NCI-H1694 treated with DMSO at 0.1 percent for 48 hours (cell line): ENCODE measurements around the gene SYNGR4.
"Not testable (repeated sequence)": the region's sequence is repeated elsewhere in the genome, so short reads cannot be mapped to it uniquely, and the experiment has no call there.

Experiments
- DNase-seq: peaks from one replicate; lab custom pipeline; 2025; lab: John Stamatoyannopoulos, UW

The SYNGR4 gene

DNA sequence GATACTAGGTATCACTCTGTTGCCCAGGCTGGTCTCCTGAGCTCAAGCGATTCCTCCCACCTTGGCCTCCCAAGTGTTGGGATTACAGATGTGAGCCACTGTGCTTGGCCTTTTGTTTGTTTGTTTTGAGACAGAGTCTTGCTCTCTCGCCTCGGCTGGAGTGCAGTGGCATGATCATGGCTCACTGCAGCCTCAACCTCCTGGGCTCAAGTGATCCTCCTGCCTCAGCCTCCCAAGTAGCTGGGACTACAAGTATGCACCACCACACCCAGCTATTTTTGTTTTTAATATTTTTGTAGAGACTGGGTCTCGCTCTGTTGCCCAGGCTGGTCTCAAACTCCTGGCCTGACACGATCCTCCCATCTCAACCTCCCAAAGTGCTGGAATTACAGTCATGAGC, 7.6 kb downstream of the SYNGR4 start:
- not testable (repeated sequence) for DNase-seq

GRCh38 chr19:48372904-48373303, 8.7 kb downstream of the SYNGR4 start:
- peak; percentile 96 for DNase-seq

DNA sequence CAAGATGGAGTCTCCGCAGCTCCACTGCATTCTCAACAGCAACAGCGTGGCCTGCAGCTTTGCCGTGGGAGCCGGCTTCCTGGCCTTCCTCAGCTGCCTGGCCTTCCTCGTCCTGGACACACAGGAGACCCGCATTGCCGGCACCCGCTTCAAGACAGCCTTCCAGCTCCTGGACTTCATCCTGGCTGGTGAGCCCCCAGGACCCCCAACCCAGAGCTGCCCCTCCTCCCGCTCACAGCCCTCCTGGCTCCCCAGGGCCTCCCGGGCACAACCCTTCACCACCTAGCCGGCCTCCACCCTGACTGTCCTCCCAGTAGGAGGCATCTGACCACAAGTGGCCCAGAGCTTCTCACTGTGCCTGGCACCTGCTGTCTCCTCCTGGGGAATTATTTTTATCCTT, 9.4 kb downstream of the SYNGR4 start:
- DNase-seq: no peak

GRCh38 chr19:48378194-48378570, 14.0 kb downstream of the SYNGR4 start:
- no peak for DNase-seq

- no peak for DNase-seq
These were observed 14.9 kb downstream of the SYNGR4 start for GRCh38 chr19:48379058-48379457.

DNA sequence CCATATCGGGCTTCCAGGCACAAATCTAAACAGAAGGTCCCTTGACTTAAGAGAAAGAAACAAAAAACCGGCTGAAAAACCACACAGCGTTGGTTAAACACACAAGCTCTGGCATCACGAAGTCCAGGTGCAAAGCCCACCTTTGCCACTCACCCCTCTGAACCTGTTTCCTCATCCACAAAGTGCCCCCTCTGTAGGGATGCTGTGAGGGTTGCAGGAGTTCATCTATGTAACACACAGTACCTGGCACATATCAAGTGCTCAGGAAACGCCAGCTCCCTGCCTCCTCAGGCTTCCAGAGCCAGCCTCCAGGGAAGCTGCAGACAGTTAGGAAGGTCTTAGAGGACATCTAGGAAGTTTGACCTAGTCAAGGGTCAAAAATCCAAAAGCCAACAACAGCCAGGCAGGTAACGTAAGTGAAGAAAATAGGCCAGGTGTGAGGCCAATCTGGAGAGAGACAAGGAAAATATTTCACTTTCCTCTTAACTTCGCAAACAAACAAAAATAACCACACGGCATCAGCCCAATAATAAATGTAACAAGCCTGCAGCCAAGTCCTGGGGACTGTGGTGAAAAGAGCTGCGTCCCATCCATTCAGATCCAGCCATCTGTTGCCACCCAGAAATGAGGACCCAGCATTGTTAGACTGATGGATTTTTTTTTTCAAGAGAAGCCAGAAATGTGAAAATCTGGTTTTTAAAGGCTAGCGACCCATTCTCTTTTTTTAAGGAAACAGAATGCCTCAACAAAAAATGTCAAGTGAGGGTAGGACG, 17.2 kb downstream of the SYNGR4 start:
- DNase-seq: no peak

DNA sequence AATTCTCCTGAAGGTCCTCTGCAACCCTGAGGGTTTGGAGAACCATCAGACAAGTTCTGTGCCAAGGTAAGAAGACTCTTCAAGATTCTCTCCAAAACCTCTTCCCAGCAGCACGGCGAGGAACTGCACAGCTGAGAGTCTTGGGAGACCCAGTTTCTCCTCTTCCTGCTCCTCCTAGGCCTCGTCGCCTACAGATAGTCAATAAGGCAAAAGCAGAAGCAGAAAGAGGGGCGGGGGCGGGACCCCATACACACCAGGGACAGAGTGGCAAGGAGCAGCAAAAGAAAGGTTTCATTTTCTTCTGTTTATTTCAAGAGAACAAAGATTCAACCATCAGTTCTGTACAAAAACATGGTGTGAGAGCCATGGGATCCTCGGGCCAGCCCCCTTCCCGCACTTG, 18.1 kb downstream of the SYNGR4 start:
- DNase-seq: no peak

GRCh38 chr19:48385461-48386087, 21.4 kb downstream of the SYNGR4 start:
- no peak for DNase-seq

- DNase-seq: no peak
These were observed 22.8 kb downstream of the SYNGR4 start for GRCh38 chr19:48386981-48387380.

DNA sequence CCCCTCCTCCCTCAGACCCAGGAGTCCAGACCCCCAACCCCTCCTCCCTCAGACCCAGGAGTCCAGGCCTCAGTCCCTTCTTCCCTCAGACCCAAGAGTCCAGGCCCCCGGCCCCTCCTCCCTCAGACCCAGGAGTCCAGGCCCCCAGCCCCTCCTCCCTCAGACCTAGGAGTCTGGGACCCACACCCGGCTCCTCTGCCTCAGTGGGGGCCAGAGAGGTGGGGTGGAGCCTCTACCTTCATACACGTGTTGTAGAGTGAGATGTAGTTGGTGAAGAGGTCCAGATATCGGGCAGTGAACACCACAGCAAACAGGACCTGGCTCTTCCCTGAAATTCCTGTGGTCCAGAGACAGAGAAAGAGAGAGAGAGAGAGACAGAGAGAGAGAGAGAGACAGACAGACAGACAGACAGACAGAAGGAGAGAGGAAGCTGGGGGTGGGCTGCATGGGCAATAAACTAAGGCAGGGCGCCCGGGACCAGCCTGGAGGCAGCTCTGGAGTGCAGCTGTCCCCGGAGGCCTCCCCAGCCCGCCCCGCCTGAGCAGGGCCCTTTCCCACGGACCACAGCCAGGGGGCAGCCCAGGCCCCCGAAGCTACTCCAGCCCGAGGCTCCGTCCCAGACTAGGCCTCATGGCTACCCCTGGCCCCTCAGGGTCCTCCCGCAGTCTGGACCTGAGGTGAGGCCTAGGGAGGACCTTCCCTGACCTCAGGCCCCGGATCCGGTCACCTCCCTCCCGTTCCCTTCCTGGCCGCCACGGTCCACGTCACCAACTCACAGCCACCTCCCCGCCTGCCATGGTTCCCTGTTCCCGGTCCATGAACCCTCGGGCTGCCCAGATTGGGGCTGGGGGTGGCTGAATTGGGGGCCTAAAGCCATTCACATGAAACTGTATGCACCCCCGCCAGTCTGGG, 26.3 kb downstream of the SYNGR4 start:
- DNase-seq: no peak

- peak; percentile 64 for DNase-seq
These were observed 27.2 kb downstream of the SYNGR4 start, which contains the start of gene KDELR1 for GRCh38 chr19:48391100-48392005. Gene KDELR1, minus strand, starts transcription at chr19:48391551. Its CDS starts 193 bp downstream, at chr19:48391358.

GRCh38 chr19:48392006-48392344, 27.8 kb downstream of the SYNGR4 start:
- not testable (repeated sequence) for DNase-seq

DNA sequence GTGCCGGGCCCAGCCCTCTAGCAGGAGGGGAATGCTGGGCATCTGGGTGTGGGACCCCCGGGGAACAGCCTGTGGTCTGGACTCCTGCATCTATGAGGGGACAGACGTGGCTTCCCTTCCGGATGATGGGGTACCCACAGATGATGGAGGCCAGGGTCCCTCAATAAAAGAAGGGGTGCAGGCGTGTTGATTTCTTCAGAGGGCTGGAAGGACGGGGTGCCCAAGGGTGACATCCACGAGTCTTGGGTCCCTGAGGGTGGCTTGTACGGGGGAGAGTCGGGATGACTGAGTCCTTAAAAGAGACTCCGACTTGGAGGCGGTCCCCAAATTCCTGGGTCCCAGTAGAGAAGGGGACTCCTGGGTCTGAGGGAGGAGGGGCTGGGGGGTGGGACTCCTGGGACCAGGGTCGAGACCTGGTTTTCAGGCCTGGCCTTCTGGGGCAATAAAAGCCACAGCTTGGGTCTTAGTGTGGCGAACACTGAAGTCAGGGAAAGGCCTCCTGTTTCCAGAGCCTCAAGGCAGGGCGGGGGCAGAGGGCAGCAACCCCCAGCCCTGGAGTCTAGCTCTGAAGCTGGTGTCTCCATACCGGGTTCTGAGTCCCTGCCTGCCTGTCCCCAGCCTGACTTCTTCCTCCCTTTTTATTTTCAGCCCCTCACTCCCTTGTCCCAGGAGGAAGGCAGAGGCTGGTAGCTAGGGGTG, 28.8 kb downstream of the SYNGR4 start:
- no peak for DNase-seq

DNA sequence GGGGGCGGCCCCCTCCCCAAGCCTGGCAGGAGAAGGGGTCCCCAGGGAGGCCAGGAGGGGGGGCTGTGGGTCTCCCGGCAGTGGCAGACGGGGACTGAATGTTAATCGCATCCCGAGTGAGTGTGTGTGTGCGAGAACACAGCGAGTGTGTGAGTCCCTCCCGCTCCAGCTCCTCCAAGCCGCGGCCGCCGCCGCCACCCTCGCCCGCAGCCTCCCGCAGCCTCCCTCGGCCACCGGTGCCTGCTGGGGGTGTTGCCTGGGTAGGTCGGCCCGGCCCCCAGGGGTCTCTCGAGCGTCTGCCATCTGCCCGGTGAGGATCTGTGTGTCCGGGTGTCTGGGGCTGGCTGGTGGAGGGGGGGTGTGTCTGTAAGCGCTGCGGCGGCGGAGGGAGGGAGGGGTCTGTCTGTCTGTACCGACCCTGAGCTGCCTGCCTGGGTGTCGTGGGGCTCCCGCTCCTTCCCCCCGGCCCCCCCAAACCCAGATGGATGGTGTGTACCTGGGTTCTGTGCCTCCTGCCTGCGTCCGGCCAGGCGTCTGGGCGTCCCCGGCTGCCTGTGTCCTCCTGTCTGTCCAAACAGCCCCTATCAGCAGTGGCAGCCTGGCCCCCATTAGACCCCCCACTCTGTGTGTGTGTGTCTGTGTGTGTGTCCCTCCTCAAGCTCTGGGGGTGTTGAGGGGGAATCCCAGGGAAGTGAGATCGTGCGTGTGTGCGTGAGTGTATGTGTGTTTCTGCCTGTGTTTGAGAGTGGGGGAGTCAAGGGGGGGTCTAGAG, 29.6 kb downstream of the SYNGR4 start, which contains the start of gene GRIN2D:
TSS of gene GRIN2D (plus strand) at position 110 of the 772 bp plus-strand sequence. CDS start 4,725 bp downstream, outside the sequence.
- peak; percentile 39 for DNase-seq

DNA sequence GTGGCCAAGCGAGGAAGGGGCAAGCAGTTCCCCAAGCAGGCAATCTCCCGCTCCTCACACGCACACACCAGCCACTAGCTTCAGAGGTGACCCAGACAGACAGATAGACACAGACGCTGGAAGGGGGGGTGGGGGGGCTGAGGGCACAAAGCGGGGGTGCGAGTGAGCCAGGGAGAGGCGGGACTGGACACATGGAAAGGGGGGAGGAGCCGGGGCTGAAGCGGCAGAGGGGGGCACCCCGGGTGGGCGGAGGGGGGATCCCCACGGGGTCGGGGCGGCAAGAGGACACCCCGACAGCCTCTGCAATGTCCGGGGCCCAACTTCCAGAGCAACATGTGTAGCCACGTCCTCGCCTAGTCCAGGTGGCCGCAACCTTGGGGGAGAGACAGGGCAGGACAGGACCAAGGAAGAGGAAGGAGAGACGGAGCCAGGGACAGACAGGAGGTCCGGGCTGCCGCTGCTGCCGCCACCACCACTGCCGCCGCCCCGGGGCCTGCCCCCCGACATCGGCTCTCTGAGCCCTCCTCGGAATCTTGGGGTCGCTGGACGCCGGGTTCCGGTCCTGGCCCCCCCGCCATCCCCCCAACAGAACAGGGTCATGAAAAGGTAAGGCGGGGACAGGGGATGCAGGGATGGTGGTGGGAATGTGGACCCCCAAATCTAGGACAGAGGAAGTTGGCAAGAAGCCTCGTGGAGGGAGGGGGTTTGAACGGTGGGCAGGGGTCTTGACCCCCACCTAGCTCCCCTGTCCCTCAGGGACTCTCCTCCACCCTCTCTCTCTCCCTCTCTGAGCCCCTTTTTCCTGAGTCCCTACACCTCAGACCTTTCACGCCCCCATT, 30.4 kb downstream of the SYNGR4 start:
- no peak for DNase-seq

GRCh38 chr19:48395170-48395455, 30.9 kb downstream of the SYNGR4 start:
- no peak for DNase-seq

- DNase-seq: no peak
These were observed 31.3 kb downstream of the SYNGR4 start for GRCh38 chr19:48395499-48395898.

GRCh38 chr19:48396016-48396823, 32.1 kb downstream of the SYNGR4 start:
- DNase-seq: no peak

DNA sequence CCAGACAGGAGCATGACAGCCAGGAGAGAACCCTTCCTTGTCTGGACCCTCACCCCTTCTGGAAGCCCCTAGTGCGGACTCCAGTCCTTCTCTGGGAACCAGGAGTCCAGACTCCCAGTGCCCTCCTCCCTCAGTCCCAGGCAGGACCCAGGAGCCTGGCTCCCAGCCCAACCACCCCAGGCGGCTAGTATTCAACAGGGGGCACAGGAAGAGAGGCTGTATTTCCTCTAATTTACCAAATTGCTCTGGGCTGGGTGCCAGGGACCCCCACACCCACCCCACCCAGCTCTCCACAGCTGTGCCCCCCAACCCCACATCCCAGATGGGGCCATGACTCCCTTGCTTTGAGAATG, 32.6 kb downstream of the SYNGR4 start:
- no peak for DNase-seq
